Loucy (cell line): ENCODE data around the gene NR3C2.

Experiments
- CTCF ChIP-seq: fragments of 200-600 bp; sonication (generic); conservative IDR thresholded peaks from 2 replicates; pipeline ENCODE4 v1.5.1; 2014; ENCODE audit warnings: mild to moderate bottlenecking, antibody characterized with exemption, low read length
- EZH2phosphoT487 ChIP-seq: fragments of 200-600 bp; IDR thresholded peaks from 2 replicates; pipeline ENCODE4 v1.6.1; 2018; ENCODE audit warnings: antibody characterized with exemption, mild to moderate bottlenecking, moderate library complexity, borderline replicate concordance

- TF ChIP-seq CTCF (no peak), EZH2phosphoT487 (no peak)
Observed at GRCh38 chr4:148143174-148143573, 299.0 kb downstream of the NR3C2 start.
